GM23338 (cell line): ENCODE measurements around the gene ELN.

Experiments
- CREB1 ChIP-seq: fragments of 250-450 bp; sonication (Bioruptor Pico); IDR thresholded peaks from 2 replicates; pipeline ENCODE4 v1.5.0; 2020; ENCODE audit warnings: low read depth, mild to moderate bottlenecking, moderate library complexity
- CTCF ChIP-seq, 2 experiments: fragments of 200-600 bp in 1 of 2; sonication (generic) in 1 of 2; conservative IDR thresholded peaks; 2 replicates each; pipeline versions ENCODE4 v1.5.1 to v1.6.1; 2016 to 2017; ENCODE audit warnings: antibody characterized with exemption in 2 of 2, low read depth in 2 of 2, mild to moderate bottlenecking in 2 of 2, moderate library complexity in 1 of 2
- EZH2 ChIP-seq: fragments of 200-600 bp; sonication (generic); IDR thresholded peaks from one replicate; pipeline ENCODE4 v1.8.0; 2017; ENCODE audit warnings: antibody characterized with exemption, mild to moderate bottlenecking, low read depth; ENCODE audit not compliant: unreplicated experiment
- EZH2phosphoT487 ChIP-seq: fragments of 200-600 bp; sonication (generic); IDR thresholded peaks from one replicate; pipeline ENCODE4 v1.8.1; 2018; ENCODE audit warnings: antibody characterized with exemption; ENCODE audit not compliant: unreplicated experiment
- JUNB ChIP-seq: IDR thresholded peaks from one replicate; pipeline ENCODE4 v1.6.1; 2016; ENCODE audit warnings: antibody characterized with exemption; ENCODE audit not compliant: unreplicated experiment
- NANOG ChIP-seq: IDR thresholded peaks from 2 replicates; pipeline ENCODE4 v1.6.1; 2016; ENCODE audit warnings: antibody characterized with exemption, borderline replicate concordance
- POLR2AphosphoS5 ChIP-seq: IDR thresholded peaks from 2 replicates; pipeline ENCODE4 v1.6.1; 2016; ENCODE audit warnings: antibody characterized with exemption, low read depth
- REST ChIP-seq: IDR thresholded peaks from one replicate; pipeline ENCODE4 v1.6.1; 2018; ENCODE audit warnings: antibody characterized with exemption; ENCODE audit not compliant: unreplicated experiment
- STAT1 ChIP-seq: IDR thresholded peaks from one replicate; pipeline ENCODE4 v1.6.1; 2016; ENCODE audit warnings: antibody characterized with exemption; ENCODE audit not compliant: unreplicated experiment

- TF ChIP-seq POLR2AphosphoS5 (no peak), CTCF (conservative IDR thresholded peaks at IDR 0.05; ENCODE audit: low read depth in 2 of 2) (peak; percentile 40 to 79), EZH2phosphoT487 (no peak), JUNB (no peak), STAT1 (no peak), EZH2 (no peak), REST (no peak), CREB1 (CRISPR knock-in tag) (no peak), NANOG (no peak)
Measured at GRCh38 chr7:74051629-74052410, 23.8 kb downstream of the ELN start.
